K562 (cell line): ENCODE results near the gene OPHN1. TPM values are rescaled to one million over a fixed set of nuclear protein-coding genes. Genes with fewer than 3 reads are reported as not detected.

Experiments used
- ARID2 ChIP-seq: fragments of 450-650 bp; IDR thresholded peaks from 2 replicates; pipeline ENCODE4 v1.6.1; 2017; ENCODE audit warnings: antibody characterized with exemption, mild to moderate bottlenecking
- BRCA1 ChIP-seq, 2 experiments: fragments of 450-650 bp in 1 of 2; sonication (generic) in 1 of 2; formaldehyde crosslinking in 1 of 2; IDR thresholded peaks; 2 replicates each; pipeline versions ENCODE4 v1.5.0 to v1.6.1; 2017 to 2020; ENCODE audit warnings: mild to moderate bottlenecking in 1 of 2, missing genetic modification reagents in 1 of 2
- CREB1 ChIP-seq, 2 experiments: sonication (generic) in 1 of 2; formaldehyde crosslinking in 1 of 2; IDR thresholded peaks; 2 replicates each; pipeline versions ENCODE4 v1.6.1 to v1.8.0; 2012 to 2022; ENCODE audit warnings: inconsistent platforms in 1 of 2, mild to moderate bottlenecking in 1 of 2, missing genetic modification reagents in 1 of 2, moderate library complexity in 1 of 2
- FOXM1 ChIP-seq, 2 experiments: fragments of 450-650 bp in 1 of 2; sonication (generic) in 1 of 2; formaldehyde crosslinking in 1 of 2; IDR thresholded peaks; 2 replicates each; pipeline versions ENCODE4 v1.6.1 to v1.9.0; 2017 to 2022; ENCODE audit warnings: low read depth in 2 of 2, mild to moderate bottlenecking in 2 of 2, missing genetic modification reagents in 1 of 2, moderate library complexity in 1 of 2
- HDAC6 ChIP-seq: IDR thresholded peaks from 2 replicates; pipeline ENCODE4 v1.6.1; 2012; ENCODE audit warnings: low read depth, mild to moderate bottlenecking, control low read depth, inconsistent platforms, low read length, moderate library complexity
- NFRKB ChIP-seq: fragments of 450-650 bp; IDR thresholded peaks from 2 replicates; pipeline ENCODE4 v1.6.1; 2016; ENCODE audit warnings: low read depth
- POLR2A ChIP-seq: fragments of 450-650 bp; conservative IDR thresholded peaks from 2 replicates; pipeline ENCODE4 v1.6.1; 2016
- SIRT6 ChIP-seq: IDR thresholded peaks from one replicate; pipeline ENCODE4 v1.6.1; 2012; ENCODE audit warnings: low read depth, mild to moderate bottlenecking, control low read depth, inconsistent platforms, low read length, moderate library complexity
- SNIP1 ChIP-seq: fragments of 450-650 bp; IDR thresholded peaks from 2 replicates; pipeline ENCODE4 v1.7.1; 2017; ENCODE audit warnings: low read depth, mild to moderate bottlenecking
- TSHZ1 ChIP-seq: fragments of 250-450 bp; sonication (Bioruptor Pico); IDR thresholded peaks from 2 replicates; pipeline ENCODE4 v1.4.0; 2020; ENCODE audit warnings: mild to moderate bottlenecking, moderate library complexity
- ZBTB2 ChIP-seq: fragments of 450-650 bp; IDR thresholded peaks from 2 replicates; pipeline ENCODE4 v1.6.1; 2016; ENCODE audit warnings: antibody characterized with exemption
- ZFP1 ChIP-seq: fragments of 450-650 bp; formaldehyde crosslinking; IDR thresholded peaks from 2 replicates; pipeline ENCODE4 v1.4.0; 2020; ENCODE audit warnings: mild to moderate bottlenecking, mixed read lengths
- ZNF274 ChIP-seq: IDR thresholded peaks from 2 replicates; pipeline ENCODE4 v1.6.1; 2011; ENCODE audit warnings: low read depth, mild to moderate bottlenecking, low read length, moderate library complexity, borderline replicate concordance
- ZNF592 ChIP-seq: fragments of 450-650 bp; IDR thresholded peaks from 2 replicates; pipeline ENCODE4 v1.6.1; 2017; ENCODE audit warnings: antibody characterized with exemption, mild to moderate bottlenecking
- ZNF639 ChIP-seq, 2 experiments: fragments of 200-800 bp in 1 of 2; sonication (Bioruptor generic) in 1 of 2; sonication (generic) in 1 of 2; formaldehyde crosslinking in 1 of 2; IDR thresholded peaks in 1 of 2; conservative IDR thresholded peaks in 1 of 2; 2 replicates each; pipeline versions ENCODE4 v1.5.0 to v1.6.1; 2016 to 2020; ENCODE audit warnings: missing compliant biosample characterization in 1 of 2, missing genetic modification characterization in 1 of 2, missing genetic modification reagents in 1 of 2
- ZNF699 ChIP-seq: fragments of 250-450 bp; sonication (Bioruptor Pico); IDR thresholded peaks from 2 replicates; pipeline ENCODE4 v1.8.0; 2021; ENCODE audit warnings: mild to moderate bottlenecking, moderate library complexity; ENCODE audit not compliant: insufficient replicate concordance
- ZNF79 ChIP-seq: fragments of 250-450 bp; sonication (Bioruptor Pico); IDR thresholded peaks from 2 replicates; pipeline ENCODE4 v1.4.0; 2020; ENCODE audit warnings: low read depth, mild to moderate bottlenecking, moderate library complexity
- polyA plus RNA-seq, 8 experiments: library from polyadenylated mRNA; depleted of rRNA in 4 of 8; stranded (reverse) in 5 of 8; unstranded in 3 of 8; fragments of >200 nt; fragmentation: Nextera tagmentation in 2 of 8; fragmentation: Illumina TruSeq in 1 of 8; extraction: Ambion mirVana in 2 of 8; extraction: Trizol in 1 of 8; gene quantifications; 2 replicates each; pipeline versions ENCODE4 v1.2.1 to v1.2.3, GENCODE V29; 2011 to 2014; ENCODE audit warnings: inconsistent platforms in 1 of 8, missing spikeins in 1 of 8
- total RNA-seq, 7 experiments: library from RNA; depleted of rRNA in 6 of 7; stranded (reverse); fragments of >200 nt in 6 of 7; fragmentation: Illumina TruSeq in 2 of 7; extraction: Trizol in 2 of 7; gene quantifications; 2 replicates each; pipeline versions ENCODE4 v1.2.1 to v1.2.3, GENCODE V29; 2011 to 2021; ENCODE audit warnings: low replicate concordance in 1 of 7

The OPHN1 gene
- total and polyA plus RNA-seq, 9 of the 15 experiments (the other 6 are each of a cell fraction or from before 2014, with no cell fraction given) = 0.28 to 1.8 (median 1.0) TPM

GRCh38 chrX:68462197-68462596 lies 28.9 kb upstream of the OPHN1 start (continued):
- TF ChIP-seq TSHZ1 (CRISPR knock-in tag) (no peak), ZNF274 (no peak), SIRT6 (no peak), ZNF79 (CRISPR knock-in tag) (no peak; the same call in 1 of the 2 replicates), ZNF699 (CRISPR knock-in tag) (no peak), ZNF592 (peak; percentile 99), ZBTB2 (no peak), POLR2A (no peak), ARID2 (no peak), CREB1 (IDR thresholded peaks at IDR 0.05) (no peak), CREB1 (CRISPR knock-in tag; IDR thresholded peaks at IDR 0.05) (no peak; the same call in 1 of the 2 replicates), NFRKB (no peak), SNIP1 (no peak), BRCA1 (IDR thresholded peaks at IDR 0.05) (no peak), BRCA1 (CRISPR knock-in tag; IDR thresholded peaks at IDR 0.05) (no peak), HDAC6 (no peak), ZNF639 (CRISPR knock-in tag; conservative IDR thresholded peaks at IDR 0.05 in 1 of 2, IDR thresholded peaks at IDR 0.05 in 1 of 2) (peak in 1 of 2 experiments; percentile 91; a peak in 2 of 4 replicates), ZFP1 (no peak), FOXM1 (IDR thresholded peaks at IDR 0.05; ENCODE audit: low read depth) (no peak), FOXM1 (CRISPR knock-in tag; IDR thresholded peaks at IDR 0.05; ENCODE audit: low read depth) (no peak)
